Endothelial cell of umbilical vein (primary cell): ENCODE measurements around the gene BBLN. TPM values are rescaled to one million over a fixed set of nuclear protein-coding genes. Genes with fewer than 3 reads are reported as not detected.

Experiments
- BruUV-seq: library from RNA; stranded (reverse); fragments of 400-500 nt; replicated peaks from 2 replicates; lab custom pipeline; 2021; lab: Mats Ljungman, UMichigan
- CTCF ChIA-PET: fragments of 300-600, 350-600 bp; sonication (Branson Sonifier 250); formaldehyde crosslinking; loops from one replicate; lab custom pipeline; 2021; ENCODE audit warnings: antibody characterized with exemption, inconsistent platforms; lab: Charles Lee
- POLR2A ChIA-PET: fragments of 300-600, 350-600 bp; sonication (Branson Sonifier 250); formaldehyde crosslinking; loops from one replicate; lab custom pipeline; 2021; ENCODE audit warnings: antibody characterized with exemption, inconsistent platforms; lab: Charles Lee
- DNase-seq: peaks from one replicate; pipeline ENCODE4 v3.0.0-alpha.2; 2011; ENCODE audit warnings: low read depth, low spot score
- FAIRE-seq: peaks from 2 replicates; lab custom pipeline; 2011; peaks lifted over from hg19 to GRCh38; lab: Jason Lieb, UNC
- H2AFZ ChIP-seq: 2 replicates; pipeline ENCODE4 v1.6.0; 2012; ENCODE audit warnings: low read depth, low read length, control low read depth, inconsistent platforms
- H3K27ac ChIP-seq: 2 replicates; pipeline ENCODE4 v1.5.1; 2011; ENCODE audit warnings: low read depth, mild to moderate bottlenecking, control low read depth, low read length, moderate library complexity; ENCODE audit not compliant: insufficient read depth
- H3K27me3 ChIP-seq, 2 experiments: 2 replicates each; pipeline versions ENCODE4 v1.6.0 to v1.6.1; 2011; ENCODE audit warnings: low read length in 2 of 2, mixed read lengths in 1 of 2; ENCODE audit not compliant: control insufficient read depth in 2 of 2, insufficient read depth in 2 of 2
- H3K36me3 ChIP-seq, 2 experiments: 2 replicates in 1 of 2; 3 replicates in 1 of 2; pipeline ENCODE4 v1.5.1; 2011; ENCODE audit warnings: low read length in 2 of 2, mild to moderate bottlenecking in 1 of 2, moderate library complexity in 1 of 2; ENCODE audit not compliant: control insufficient read depth in 2 of 2, insufficient read depth in 2 of 2; ENCODE audit errors: extremely low read depth in 1 of 2
- H3K4me1 ChIP-seq: 3 replicates; pipeline ENCODE4 v1.5.1; 2011; ENCODE audit warnings: mild to moderate bottlenecking, low read length; ENCODE audit not compliant: control insufficient read depth, insufficient read depth; ENCODE audit errors: extremely low read depth
- H3K4me2 ChIP-seq: 2 replicates; pipeline ENCODE4 v1.6.1; 2011; ENCODE audit warnings: low read length, control low read depth, mixed read lengths; ENCODE audit not compliant: insufficient read depth
- H3K4me3 ChIP-seq, 3 experiments: fragments of 200-600 bp in 1 of 3; sonication (generic), shearing (Covaris generic) in 1 of 3; replicated peaks in 1 of 3; 2 replicates each; pipeline ENCODE4 v1.5.1; 2011 to 2016; ENCODE audit warnings: control low read depth in 3 of 3, low read length in 3 of 3, mild to moderate bottlenecking in 2 of 3, inconsistent platforms in 1 of 3, low read depth in 1 of 3, moderate library complexity in 1 of 3; ENCODE audit not compliant: insufficient read depth in 1 of 3
- H3K79me2 ChIP-seq: 2 replicates; pipeline ENCODE4 v1.6.0; 2012; ENCODE audit warnings: low read length, inconsistent platforms; ENCODE audit not compliant: control insufficient read depth, insufficient read depth
- H3K9ac ChIP-seq: replicated peaks from 2 replicates; pipeline ENCODE3; 2011; ENCODE audit warnings: low read length, control low read depth; ENCODE audit not compliant: insufficient read depth; ENCODE audit errors: extremely low read depth
- H3K9me1 ChIP-seq: replicated peaks from 3 replicates; pipeline ENCODE4 v1.6.0; 2011; ENCODE audit warnings: mild to moderate bottlenecking, low read length; ENCODE audit not compliant: control insufficient read depth, insufficient read depth; ENCODE audit errors: extremely low read depth
- H3K9me3 ChIP-seq: replicated peaks from 2 replicates; pipeline ENCODE4 v1.5.1; 2012; ENCODE audit warnings: low read length, inconsistent platforms; ENCODE audit not compliant: control insufficient read depth, insufficient read depth
- H4K20me1 ChIP-seq: replicated peaks from 2 replicates; pipeline ENCODE3; 2011; ENCODE audit warnings: mild to moderate bottlenecking, low read length; ENCODE audit not compliant: control insufficient read depth, insufficient read depth; ENCODE audit errors: extremely low read depth
- CTCF ChIP-seq, 2 donors: IDR thresholded peaks; 1 replicate in 1 of 2; 2 replicates in 1 of 2; pipeline ENCODE4 v1.5.1; 2011; ENCODE audit warnings: low read length in 2 of 2, mild to moderate bottlenecking in 2 of 2, moderate library complexity in 2 of 2, control low read depth in 1 of 2, inconsistent platforms in 1 of 2, low read depth in 1 of 2; ENCODE audit not compliant: insufficient read depth in 1 of 2; ENCODE audit errors: extremely low read depth in 1 of 2
- EZH2 ChIP-seq: IDR thresholded peaks from 2 replicates; pipeline ENCODE4 v1.6.1; 2012; ENCODE audit warnings: borderline replicate concordance, low read depth, mild to moderate bottlenecking, moderate library complexity, low read length, inconsistent platforms; ENCODE audit not compliant: severe bottlenecking
- FOS ChIP-seq: IDR thresholded peaks from 2 replicates; pipeline ENCODE4 v1.6.1; 2011; ENCODE audit warnings: mild to moderate bottlenecking, low read length, moderate library complexity, borderline replicate concordance; ENCODE audit not compliant: insufficient read depth
- JUN ChIP-seq: IDR thresholded peaks from 2 replicates; pipeline ENCODE4 v1.6.1; 2011; ENCODE audit warnings: borderline replicate concordance, low read depth; ENCODE audit not compliant: insufficient read length, insufficient read depth
- MYC ChIP-seq: IDR thresholded peaks from one replicate; pipeline ENCODE4 v1.6.1; 2011; ENCODE audit warnings: mild to moderate bottlenecking, low read depth, low read length
- POLR2A ChIP-seq: IDR thresholded peaks from 2 replicates; pipeline ENCODE4 v1.6.1; 2012; ENCODE audit warnings: low read depth, mild to moderate bottlenecking, control low read depth, low read length
- POLR2AphosphoS5 ChIP-seq: IDR thresholded peaks from 2 replicates; pipeline ENCODE4 v1.6.1; 2012; ENCODE audit warnings: low read depth, mild to moderate bottlenecking, control low read depth, low read length, moderate library complexity; ENCODE audit not compliant: insufficient read depth
- dilution Hi-C: fragments of 300-500 bp; cut with MboI; formaldehyde crosslinking; loops from one replicate; pipeline ENCODE4 v1.15.0; 2019; ENCODE audit warnings: low sequenced_read_pairs; ENCODE audit not compliant: extremely low pct_ligation_motif_present
- intact Hi-C: fragments of 100-400 bp; cut with micrococcal nuclease; formaldehyde crosslinking; loops from one replicate; pipeline ENCODE4 v1.10.0; 2022
- polyA plus RNA-seq, 4 experiments: library from polyadenylated mRNA; depleted of rRNA in 3 of 4; stranded (reverse) in 3 of 4; unstranded in 1 of 4; fragments of >200 nt; gene quantifications; 2 replicates each; pipeline versions ENCODE4 v1.2.1 to v1.2.3, GENCODE V29; 2011 to 2012; ENCODE audit warnings: missing spikeins in 1 of 4
- total RNA-seq: library from RNA; stranded (reverse); gene quantifications from 2 replicates; pipeline ENCODE4 v1.2.3, GENCODE V29; 2021

Gene BBLN
- total and polyA plus RNA-seq, 2 donors (not counting 3 experiments of a cell fraction or from before 2014, with no cell fraction given) = 51.0 to 124 TPM

- Histone ChIP-seq H3K27me3 (no peaks in the 10 kb centered on the region), H3K9me3 (no peaks in the 10 kb centered on the region), H3K27ac (no peak overlapping the region), H3K36me3 (peaks cover 24 to 51% of the 10 kb centered on the region in 2 experiments), H3K4me2 (no peak overlapping the region), H3K4me3 (no peak overlapping the region), H3K4me1 (no peaks in the 10 kb centered on the region), H3K79me2 (no peaks in the 10 kb centered on the region), H3K9ac (no peak overlapping the region), H3K9me1 (no peaks in the 10 kb centered on the region), H4K20me1 (no peaks in the 10 kb centered on the region), H2AFZ (no peak overlapping the region)
- no peak for FAIRE-seq
- CTCF ChIA-PET = no interaction called here
- intact Hi-C loops = loop anchor here (5.0 kb wide), 1 partner anchor 162 kb away; the partner anchor contains the start of gene SLC27A4
- no peak for TF ChIP-seq POLR2AphosphoS5
- TF ChIP-seq JUN = no peak
- TF ChIP-seq EZH2 = no peak
- no peak for TF ChIP-seq POLR2A
- no peak for TF ChIP-seq FOS
- TF ChIP-seq MYC = no peak
- no peak for TF ChIP-seq CTCF (IDR thresholded peaks at IDR 0.05; ENCODE audit: extremely low read depth in 1 of 2, insufficient read depth in 1 of 2, low read depth in 1 of 2, low read length in 2 of 2)
- dilution Hi-C loops = no loop called here
- POLR2A ChIA-PET = no interaction called here
- no TSS peak for BruUV-seq
- DNase-seq = no peak
These were observed 20.4 kb downstream of the BBLN start for GRCh38 chr9:128180447-128180846.
